Neuronal stem cell (in vitro differentiated cells): ENCODE data around the gene TXNL4A.
"Not testable (repeated sequence)": the region's sequence is repeated elsewhere in the genome, so short reads cannot be mapped to it uniquely, and the experiment has no call there.

Experiments
- DNase-seq: peaks from one replicate; pipeline ENCODE4 v3.0.0-alpha.2; 2013; ENCODE audit warnings: low spot score
- H2AFZ ChIP-seq: one replicate; pipeline ENCODE4 v1.6.1; 2013; ENCODE audit warnings: mild to moderate bottlenecking, low read length, inconsistent platforms
- H2AK5ac ChIP-seq: 2 replicates; pipeline ENCODE4 v1.6.1; 2013; ENCODE audit warnings: low read depth, mild to moderate bottlenecking, inconsistent platforms, low read length, moderate library complexity, mixed read lengths
- H2BK120ac ChIP-seq: 2 replicates; pipeline ENCODE4 v1.6.1; 2013; ENCODE audit warnings: low read depth, mild to moderate bottlenecking, inconsistent platforms, low read length, moderate library complexity, mixed read lengths
- H2BK12ac ChIP-seq: one replicate; pipeline ENCODE4 v1.6.1; 2013; ENCODE audit warnings: low read length, inconsistent platforms
- H2BK15ac ChIP-seq: 2 replicates; pipeline ENCODE4 v1.6.1; 2013; ENCODE audit warnings: mild to moderate bottlenecking, low read length, inconsistent platforms, mixed read lengths
- H2BK5ac ChIP-seq: one replicate; pipeline ENCODE4 v1.6.1; 2013; ENCODE audit warnings: inconsistent platforms, mild to moderate bottlenecking, low read length, moderate library complexity
- H3K14ac ChIP-seq: one replicate; pipeline ENCODE4 v1.6.1; 2013; ENCODE audit warnings: low read length, inconsistent platforms
- H3K18ac ChIP-seq: 2 replicates; pipeline ENCODE4 v1.6.1; 2013; ENCODE audit warnings: low read length, inconsistent platforms
- H3K23ac ChIP-seq: 2 replicates; pipeline ENCODE4 v1.6.1; 2013; ENCODE audit warnings: low read depth, mild to moderate bottlenecking, mixed read lengths, low read length, inconsistent platforms; ENCODE audit not compliant: poor library complexity
- H3K27ac ChIP-seq: replicated peaks from 3 replicates; pipeline ENCODE4 v1.5.1; 2013; ENCODE audit warnings: low read length, inconsistent platforms
- H3K27me3 ChIP-seq, 3 experiments: 2 replicates each; pipeline ENCODE4 v1.6.1; 2013; ENCODE audit warnings: low read length in 3 of 3, mild to moderate bottlenecking in 2 of 3, inconsistent platforms in 1 of 3, low read depth in 1 of 3, mixed read lengths in 1 of 3, moderate library complexity in 1 of 3; ENCODE audit not compliant: control insufficient read depth in 3 of 3, insufficient read depth in 3 of 3
- H3K36me3 ChIP-seq, 2 donors: replicated peaks in 1 of 2; 2 replicates each; pipeline ENCODE4 v1.6.1; 2013; ENCODE audit warnings: low read length in 2 of 2; ENCODE audit not compliant: control insufficient read depth in 2 of 2, insufficient read depth in 2 of 2
- H3K4ac ChIP-seq: 2 replicates; pipeline ENCODE4 v1.6.1; 2013; ENCODE audit warnings: inconsistent platforms, mild to moderate bottlenecking, low read length, moderate library complexity
- H3K4me1 ChIP-seq, 2 donors: 1 replicate in 1 of 2; 2 replicates in 1 of 2; pipeline ENCODE4 v1.6.1; 2013; ENCODE audit warnings: low read length in 2 of 2, low read depth in 1 of 2; ENCODE audit not compliant: control insufficient read depth in 2 of 2, insufficient read depth in 1 of 2
- H3K4me2 ChIP-seq: one replicate; pipeline ENCODE4 v1.6.1; 2013; ENCODE audit warnings: mild to moderate bottlenecking, low read length, inconsistent platforms; ENCODE audit not compliant: insufficient read depth, poor library complexity, severe bottlenecking
- H3K4me3 ChIP-seq, 2 donors: 2 replicates each; pipeline ENCODE4 v1.5.1; 2013; ENCODE audit warnings: low read length in 2 of 2, mild to moderate bottlenecking in 2 of 2, inconsistent platforms in 1 of 2, moderate library complexity in 1 of 2
- H3K79me1 ChIP-seq: one replicate; pipeline ENCODE4 v1.6.1; 2013; ENCODE audit warnings: low read depth, mild to moderate bottlenecking, inconsistent platforms, low read length, moderate library complexity
- H3K9ac ChIP-seq: one replicate; pipeline ENCODE4 v1.6.1; 2013; ENCODE audit warnings: mild to moderate bottlenecking, low read depth, low read length, inconsistent platforms; ENCODE audit not compliant: poor library complexity
- H3K9me3 ChIP-seq, 2 donors: replicated peaks in 1 of 2; 2 replicates each; pipeline versions ENCODE3 to v1.6.1; 2013; ENCODE audit warnings: low read length in 2 of 2, mild to moderate bottlenecking in 2 of 2, inconsistent platforms in 1 of 2, low read depth in 1 of 2, mixed read lengths in 1 of 2, moderate library complexity in 1 of 2; ENCODE audit not compliant: control insufficient read depth in 2 of 2, insufficient read depth in 1 of 2
- H4K8ac ChIP-seq: one replicate; pipeline ENCODE4 v1.6.1; 2013; ENCODE audit warnings: low read depth, mild to moderate bottlenecking, inconsistent platforms, low read length, moderate library complexity
- H4K91ac ChIP-seq: one replicate; pipeline ENCODE4 v1.6.1; 2013; ENCODE audit warnings: low read length, low read depth, mild to moderate bottlenecking, inconsistent platforms; ENCODE audit not compliant: poor library complexity
- WGBS, 2 donors: extraction: QIAGEN DNeasy Blood & Tissue Kit; methylation state at CpG; one replicate each; pipeline ENCODE4 v1.1.7; 2013; ENCODE audit warnings: missing lambda C conversion rate in 2 of 2, mixed read lengths in 1 of 2; ENCODE audit not compliant: insufficient read length in 2 of 2, insufficient replicate concordance in 1 of 2; ENCODE audit errors: extremely low coverage in 2 of 2; 5-methylcytosine and 5-hydroxymethylcytosine counted together

TXNL4A gene

GRCh38 chr18:80011496-80012137, 23.3 kb upstream of the TXNL4A start:
- H3K9me3 ChIP-seq = peaks cover 9 to 14% of the 10 kb centered on the region in 2 donors
- H3K9ac ChIP-seq, H3K14ac ChIP-seq, H3K4me1 ChIP-seq, DNase-seq, H3K4me2 ChIP-seq, H2AK5ac ChIP-seq, H3K4me3 ChIP-seq, H2BK12ac ChIP-seq, H3K18ac ChIP-seq, H3K27me3 ChIP-seq, H2BK15ac ChIP-seq, H4K8ac ChIP-seq, H3K23ac ChIP-seq, H3K4ac ChIP-seq, H3K36me3 ChIP-seq, H2BK5ac ChIP-seq, H4K91ac ChIP-seq, H3K27ac ChIP-seq, H2BK120ac ChIP-seq, H3K79me1 ChIP-seq, H2AFZ ChIP-seq: not testable (repeated sequence)
- no CpG with 5 or more reads among the region's 14 CpGs for WGBS, 2 donors

GRCh38 chr18:80010551-80010906, 22.2 kb upstream of the TXNL4A start:
- Histone ChIP-seq H3K79me1 (no peaks in the 10 kb centered on the region), H4K91ac (no peak overlapping the region), H3K4me3 (no peak overlapping the region), H3K4me1 (no peaks in the 10 kb centered on the region), H3K9me3 (peaks cover 9 to 16% of the 10 kb centered on the region in 2 donors), H2AFZ (no peak overlapping the region), H2BK12ac (no peak overlapping the region), H3K9ac (no peak overlapping the region), H2BK120ac (no peak overlapping the region), H3K23ac (no peak overlapping the region), H2BK15ac (no peak overlapping the region), H3K27ac (no peak overlapping the region), H4K8ac (no peak overlapping the region), H2AK5ac (no peak overlapping the region), H3K27me3 (no peaks in the 10 kb centered on the region), H3K4ac (no peak overlapping the region), H3K4me2 (no peak overlapping the region), H3K14ac (peak overlapping the region; percentile 23), H2BK5ac (no peak overlapping the region), H3K18ac (no peak overlapping the region), H3K36me3 (no peaks in the 10 kb centered on the region)
- DNase-seq = no peak
- WGBS, 2 donors = no CpG with 5 or more reads among the region's 5 CpGs

GRCh38 chr18:80009661-80010550, 21.5 kb upstream of the TXNL4A start:
- Histone ChIP-seq H3K79me1 (no peaks in the 10 kb centered on the region), H2BK15ac (no peak overlapping the region), H2AFZ (no peak overlapping the region), H3K4me2 (no peak overlapping the region), H3K9ac (no peak overlapping the region), H3K27ac (no peak overlapping the region), H4K91ac (no peak overlapping the region), H3K9me3 (peaks cover 9 to 16% of the 10 kb centered on the region in 2 donors), H3K14ac (no peak overlapping the region), H3K18ac (no peak overlapping the region), H2BK12ac (no peak overlapping the region), H3K4me1 (no peaks in the 10 kb centered on the region), H3K4ac (no peak overlapping the region), H3K4me3 (no peak overlapping the region), H3K27me3 (no peaks in the 10 kb centered on the region), H4K8ac (no peak overlapping the region), H2BK120ac (no peak overlapping the region), H3K36me3 (no peaks in the 10 kb centered on the region), H3K23ac (no peak overlapping the region), H2AK5ac (no peak overlapping the region), H2BK5ac (no peak overlapping the region)
- no peak for DNase-seq
- no CpG with 5 or more reads among the region's 16 CpGs for WGBS, 2 donors

- H3K79me1 ChIP-seq = no peaks in the 10 kb centered on the region
- H2AK5ac ChIP-seq = no peak overlapping the region
- H3K9ac ChIP-seq = no peak overlapping the region
- no peak overlapping the region for H3K14ac ChIP-seq
- no peak overlapping the region for H3K27ac ChIP-seq
- H3K4me1 ChIP-seq = no peaks in the 10 kb centered on the region
- no peak overlapping the region for H3K23ac ChIP-seq
- no peak overlapping the region for H2BK120ac ChIP-seq
- no peak overlapping the region for H3K18ac ChIP-seq
- no peak overlapping the region for H2AFZ ChIP-seq
- no CpG with 5 or more reads among the region's 7 CpGs for WGBS, 2 donors
- H2BK5ac ChIP-seq = no peak overlapping the region
- no peak overlapping the region for H3K4me2 ChIP-seq
- no peak overlapping the region for H2BK12ac ChIP-seq
- H3K4me3 ChIP-seq = no peak overlapping the region
- H3K27me3 ChIP-seq = no peaks in the 10 kb centered on the region
- H3K36me3 ChIP-seq = no peaks in the 10 kb centered on the region
- H3K4ac ChIP-seq = no peak overlapping the region
- H2BK15ac ChIP-seq = no peak overlapping the region
- no peak for DNase-seq
- H4K8ac ChIP-seq = no peak overlapping the region
- peaks cover 17 to 19% of the 10 kb centered on the region in 2 donors for H3K9me3 ChIP-seq
- H4K91ac ChIP-seq = no peak overlapping the region
Measured at GRCh38 chr18:80006724-80007123, 18.4 kb upstream of the TXNL4A start.
